Brain microvascular endothelial cell (primary cell): ENCODE results near the gene UBAP2.

ENCODE experiments used
- DNase-seq: peaks from one replicate; pipeline ENCODE4 v3.0.0-alpha.2; 2020
- H3K27ac ChIP-seq: fragments of 250-450 bp; sonication (Bioruptor Pico); 2 replicates; pipeline ENCODE4 v1.5.1; 2020; ENCODE audit warnings: mild to moderate bottlenecking, moderate library complexity
- H3K27me3 ChIP-seq: fragments of 250-450 bp; sonication (Bioruptor Pico); replicated peaks from 2 replicates; pipeline ENCODE4 v1.5.1; 2020; ENCODE audit warnings: mild to moderate bottlenecking
- H3K36me3 ChIP-seq: fragments of 250-450 bp; sonication (Bioruptor Pico); replicated peaks from 2 replicates; pipeline ENCODE4 v1.5.1; 2020; ENCODE audit warnings: mild to moderate bottlenecking
- H3K4me3 ChIP-seq: 2 replicates; pipeline ENCODE4 v1.5.1; 2011; ENCODE audit warnings: low read depth, mild to moderate bottlenecking, control low read depth, low read length, moderate library complexity
- in situ Hi-C: cut with HindIII; loops from 2 replicates; pipeline ENCODE4 v1.10.0; 2017; ENCODE audit warnings: low sequenced_read_pairs, low pct_ligation_motif_present
- TF ChIP-seq, protein P1 (sequence below): IDR thresholded peaks from 2 replicates; pipeline ENCODE4 v1.5.1; 2011; ENCODE audit warnings: low read depth, mild to moderate bottlenecking, moderate library complexity, low read length, control low read depth, inconsistent platforms; ENCODE audit errors: missing control alignments

The UBAP2 gene

DNA sequence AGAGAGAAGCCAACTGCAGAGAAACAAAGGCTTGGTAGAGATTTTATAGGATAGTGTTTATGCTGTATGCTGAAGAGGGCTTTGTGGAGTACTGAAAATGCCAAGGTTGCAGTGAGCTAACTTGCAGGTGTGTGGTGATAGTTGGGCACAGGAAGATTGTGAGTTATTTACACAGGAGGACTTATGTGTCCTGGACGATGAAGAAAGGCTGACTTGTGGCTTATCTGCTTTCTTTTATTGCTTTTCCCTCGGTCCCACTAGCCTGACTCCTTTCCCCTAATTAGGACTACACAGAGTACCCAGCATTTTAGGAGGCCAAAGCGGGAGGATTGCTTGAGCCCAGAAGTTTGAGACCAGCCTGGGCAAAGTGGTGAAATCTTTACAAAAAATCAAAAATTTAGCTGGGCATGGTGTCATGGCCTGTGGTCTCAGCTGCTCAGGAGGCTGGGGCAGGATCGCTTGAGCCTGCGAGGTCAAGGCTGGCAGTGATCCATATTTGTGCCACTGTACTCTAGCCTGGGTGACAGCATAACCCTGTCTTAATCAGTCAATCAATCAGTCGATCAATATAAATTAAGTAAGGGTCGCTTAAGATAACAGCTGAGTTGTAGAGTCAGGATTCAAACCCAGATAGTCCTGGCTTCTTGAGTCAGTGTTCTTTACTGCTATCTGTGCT, 169.9 kb downstream of the UBAP2 start:
- in situ Hi-C loops: no loop called here
- Histone ChIP-seq H3K4me3 (no peak overlapping the region), H3K27ac (no peak overlapping the region), H3K36me3 (no peaks in the 10 kb centered on the region), H3K27me3 (no peaks in the 10 kb centered on the region)
- DNase-seq: no peak
- TF ChIP-seq, protein P1, sequence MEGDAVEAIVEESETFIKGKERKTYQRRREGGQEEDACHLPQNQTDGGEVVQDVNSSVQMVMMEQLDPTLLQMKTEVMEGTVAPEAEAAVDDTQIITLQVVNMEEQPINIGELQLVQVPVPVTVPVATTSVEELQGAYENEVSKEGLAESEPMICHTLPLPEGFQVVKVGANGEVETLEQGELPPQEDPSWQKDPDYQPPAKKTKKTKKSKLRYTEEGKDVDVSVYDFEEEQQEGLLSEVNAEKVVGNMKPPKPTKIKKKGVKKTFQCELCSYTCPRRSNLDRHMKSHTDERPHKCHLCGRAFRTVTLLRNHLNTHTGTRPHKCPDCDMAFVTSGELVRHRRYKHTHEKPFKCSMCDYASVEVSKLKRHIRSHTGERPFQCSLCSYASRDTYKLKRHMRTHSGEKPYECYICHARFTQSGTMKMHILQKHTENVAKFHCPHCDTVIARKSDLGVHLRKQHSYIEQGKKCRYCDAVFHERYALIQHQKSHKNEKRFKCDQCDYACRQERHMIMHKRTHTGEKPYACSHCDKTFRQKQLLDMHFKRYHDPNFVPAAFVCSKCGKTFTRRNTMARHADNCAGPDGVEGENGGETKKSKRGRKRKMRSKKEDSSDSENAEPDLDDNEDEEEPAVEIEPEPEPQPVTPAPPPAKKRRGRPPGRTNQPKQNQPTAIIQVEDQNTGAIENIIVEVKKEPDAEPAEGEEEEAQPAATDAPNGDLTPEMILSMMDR: no peak

DNA sequence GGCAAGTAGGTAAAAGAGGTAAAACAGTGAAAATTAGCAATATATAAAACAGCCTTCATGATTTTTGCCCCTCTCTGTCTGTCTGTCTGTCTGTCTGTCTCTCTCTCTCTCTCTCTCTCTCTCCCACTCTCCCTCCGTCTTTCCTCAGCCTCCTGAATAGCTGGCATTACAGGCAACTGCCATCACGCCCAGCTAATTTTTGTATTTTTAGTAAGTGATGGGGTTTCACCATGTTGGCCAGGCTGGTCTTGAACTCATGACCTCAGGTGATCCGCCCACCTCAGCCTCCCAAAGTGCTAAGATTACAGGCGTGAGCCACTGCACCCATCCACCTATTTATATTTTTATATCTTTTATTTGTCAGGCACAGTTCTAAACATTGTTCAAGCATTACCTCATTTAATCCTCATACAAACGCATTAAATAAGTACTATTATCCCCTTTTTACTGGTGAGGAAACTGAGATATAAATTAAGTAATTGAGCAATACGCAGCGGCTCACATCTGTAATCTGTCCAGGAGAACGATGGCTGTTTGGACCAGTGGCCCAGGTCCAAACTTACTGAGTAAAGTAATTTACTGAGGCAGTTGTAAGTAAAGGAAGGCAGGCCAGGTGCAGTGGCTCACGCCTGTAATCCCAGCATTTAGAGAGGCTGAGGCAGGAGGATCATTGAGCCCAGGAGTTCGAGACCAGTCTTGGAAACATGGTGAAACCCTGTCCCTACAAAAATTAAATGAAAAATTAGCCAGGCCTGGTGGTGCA, 170.8 kb downstream of the UBAP2 start:
- no peak for DNase-seq
- Histone ChIP-seq H3K4me3 (no peak overlapping the region), H3K27me3 (no peaks in the 10 kb centered on the region), H3K27ac (no peak overlapping the region), H3K36me3 (no peaks in the 10 kb centered on the region)
- in situ Hi-C loops: no loop called here
- TF ChIP-seq, protein P1: no peak
